GM12864 (cell line): Measurements from ENCODE around the gene MAGI2.

Experiments used
- DNase-seq: peaks from one replicate; pipeline ENCODE4 v3.0.0-alpha.2; 2011; ENCODE audit warnings: low read depth
- H3K4me3 ChIP-seq: 2 replicates; pipeline ENCODE4 v1.5.1; 2011; ENCODE audit warnings: mild to moderate bottlenecking, low read depth, low read length, control low read depth
- TF ChIP-seq, protein P1 (sequence below): IDR thresholded peaks from 2 replicates; pipeline ENCODE4 v1.5.1; 2011; ENCODE audit warnings: low read depth, mild to moderate bottlenecking, moderate library complexity, low read length, control low read depth, inconsistent platforms; ENCODE audit errors: missing control alignments

MAGI2 gene

DNA sequence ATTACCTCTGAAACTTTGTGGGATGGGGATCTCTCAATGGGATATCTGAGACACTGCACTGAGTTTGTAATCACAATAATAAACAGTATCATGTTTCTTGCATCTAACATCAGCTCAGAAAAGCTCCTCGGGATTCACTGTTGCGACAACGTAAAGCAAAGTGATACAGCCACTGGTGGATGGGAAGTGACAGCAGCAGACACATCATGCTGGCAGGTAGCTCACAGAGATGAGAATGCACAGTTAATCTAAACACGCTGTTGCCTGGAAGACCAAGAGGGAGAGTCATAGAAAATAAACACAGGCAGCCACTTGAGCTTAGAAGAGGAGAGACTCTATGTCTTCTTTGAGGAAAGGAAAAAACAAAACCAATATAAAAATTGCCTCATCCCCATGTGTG, 513.8 kb downstream of the MAGI2 start:
- H3K4me3 ChIP-seq = no peak overlapping the region
- TF ChIP-seq, protein P1, sequence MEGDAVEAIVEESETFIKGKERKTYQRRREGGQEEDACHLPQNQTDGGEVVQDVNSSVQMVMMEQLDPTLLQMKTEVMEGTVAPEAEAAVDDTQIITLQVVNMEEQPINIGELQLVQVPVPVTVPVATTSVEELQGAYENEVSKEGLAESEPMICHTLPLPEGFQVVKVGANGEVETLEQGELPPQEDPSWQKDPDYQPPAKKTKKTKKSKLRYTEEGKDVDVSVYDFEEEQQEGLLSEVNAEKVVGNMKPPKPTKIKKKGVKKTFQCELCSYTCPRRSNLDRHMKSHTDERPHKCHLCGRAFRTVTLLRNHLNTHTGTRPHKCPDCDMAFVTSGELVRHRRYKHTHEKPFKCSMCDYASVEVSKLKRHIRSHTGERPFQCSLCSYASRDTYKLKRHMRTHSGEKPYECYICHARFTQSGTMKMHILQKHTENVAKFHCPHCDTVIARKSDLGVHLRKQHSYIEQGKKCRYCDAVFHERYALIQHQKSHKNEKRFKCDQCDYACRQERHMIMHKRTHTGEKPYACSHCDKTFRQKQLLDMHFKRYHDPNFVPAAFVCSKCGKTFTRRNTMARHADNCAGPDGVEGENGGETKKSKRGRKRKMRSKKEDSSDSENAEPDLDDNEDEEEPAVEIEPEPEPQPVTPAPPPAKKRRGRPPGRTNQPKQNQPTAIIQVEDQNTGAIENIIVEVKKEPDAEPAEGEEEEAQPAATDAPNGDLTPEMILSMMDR = no peak
- DNase-seq = no peak

DNA sequence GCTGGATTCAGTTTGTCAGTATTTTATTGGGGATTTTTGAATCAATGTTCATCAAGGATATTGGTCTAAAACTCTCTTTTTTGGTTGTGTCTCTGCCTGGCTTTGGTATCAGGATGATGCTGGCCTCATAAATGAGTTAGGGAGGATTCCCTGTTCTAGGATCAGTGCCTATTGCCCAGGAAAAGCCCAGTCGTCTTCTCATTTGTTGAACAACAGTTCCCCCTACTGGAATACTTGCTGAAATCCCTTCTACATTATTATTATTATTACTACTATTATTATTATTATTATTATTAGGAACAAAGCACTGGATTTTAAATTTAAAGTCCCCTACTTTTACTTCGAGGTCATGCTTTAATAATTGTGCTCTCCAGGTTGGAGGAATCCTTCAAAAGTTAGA, 528.9 kb downstream of the MAGI2 start:
- H3K4me3 ChIP-seq = no peak overlapping the region
- DNase-seq = no peak
- TF ChIP-seq, protein P1 = peak; percentile 20

DNA sequence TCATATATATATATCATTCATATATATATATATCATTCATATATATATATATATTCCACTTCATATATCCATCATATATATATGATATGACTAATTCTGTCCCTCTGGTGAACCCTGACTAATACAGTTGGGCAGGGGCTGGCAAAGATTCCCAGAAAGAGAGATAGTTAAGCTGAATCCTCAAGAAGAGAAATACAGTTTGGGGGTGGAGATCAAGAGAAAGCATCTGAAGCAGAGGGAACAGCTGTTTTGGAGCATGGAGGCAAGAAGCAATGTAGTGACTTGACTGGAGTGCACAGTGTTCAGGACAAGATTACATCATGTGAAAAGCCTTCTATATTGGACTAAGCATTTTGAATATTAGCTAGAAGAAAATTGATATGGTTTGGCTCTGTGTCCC, 540.7 kb downstream of the MAGI2 start:
- TF ChIP-seq, protein P1 = no peak
- no peak overlapping the region for H3K4me3 ChIP-seq
- DNase-seq = no peak

DNA sequence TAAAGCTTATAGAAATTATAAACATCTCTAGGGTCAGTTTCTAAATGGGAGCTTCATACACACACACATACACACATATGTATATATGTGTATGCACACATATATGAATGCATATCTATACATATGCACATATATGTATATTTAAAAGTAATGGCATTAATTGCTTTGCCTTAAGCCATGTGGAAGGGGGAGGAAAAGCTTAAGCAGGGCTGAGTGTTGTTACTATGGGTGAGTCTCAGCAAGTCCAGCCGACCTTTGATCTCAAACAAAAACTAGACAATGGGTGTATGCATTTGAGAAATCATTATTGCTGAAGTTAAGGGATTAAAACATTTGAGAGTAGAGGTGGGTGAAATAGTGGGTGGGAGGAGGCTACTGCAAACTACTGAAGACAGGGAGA, 546.7 kb downstream of the MAGI2 start:
- no peak for DNase-seq
- TF ChIP-seq, protein P1 = no peak
- H3K4me3 ChIP-seq = no peak overlapping the region

DNA sequence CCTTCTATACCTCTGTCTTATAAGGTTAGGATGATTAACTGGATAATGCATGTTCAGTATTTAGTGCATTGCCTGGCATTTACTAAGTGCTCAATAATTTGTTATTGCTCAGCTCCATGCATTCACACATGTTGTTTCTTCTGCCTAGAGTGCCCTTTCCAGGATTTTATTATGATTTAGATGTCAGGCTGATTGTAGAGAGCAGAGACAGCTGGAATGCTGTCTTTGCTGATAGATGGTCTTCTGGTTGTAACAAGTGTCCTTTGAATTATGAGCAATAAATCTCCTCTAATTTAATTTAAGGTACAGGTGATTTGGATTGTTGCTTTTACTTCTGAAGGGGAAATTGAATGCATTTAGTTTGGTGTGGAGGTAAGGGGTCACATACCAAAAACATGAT, 548.0 kb downstream of the MAGI2 start:
- TF ChIP-seq, protein P1 = no peak
- DNase-seq = no peak
- no peak overlapping the region for H3K4me3 ChIP-seq

DNA sequence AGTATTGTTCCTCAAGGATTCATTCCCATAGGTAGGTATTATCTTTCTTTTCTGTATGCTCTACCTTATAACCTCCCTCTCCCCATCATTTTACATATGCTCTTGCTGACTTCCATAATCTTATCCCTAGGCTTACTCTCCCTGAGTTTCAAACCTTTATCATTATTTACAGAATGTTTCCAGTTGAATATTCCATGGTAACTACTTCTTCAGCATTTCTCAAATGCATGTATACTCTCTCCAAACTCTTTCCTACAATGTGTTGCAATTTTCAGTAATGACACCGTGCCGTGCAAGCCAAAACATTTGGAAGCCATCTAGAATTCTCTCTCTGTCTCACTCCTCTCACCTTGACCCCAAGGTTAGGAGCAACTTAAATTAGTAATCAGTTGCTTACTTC, 548.5 kb downstream of the MAGI2 start:
- DNase-seq = no peak
- no peak overlapping the region for H3K4me3 ChIP-seq
- TF ChIP-seq, protein P1 = no peak

DNA sequence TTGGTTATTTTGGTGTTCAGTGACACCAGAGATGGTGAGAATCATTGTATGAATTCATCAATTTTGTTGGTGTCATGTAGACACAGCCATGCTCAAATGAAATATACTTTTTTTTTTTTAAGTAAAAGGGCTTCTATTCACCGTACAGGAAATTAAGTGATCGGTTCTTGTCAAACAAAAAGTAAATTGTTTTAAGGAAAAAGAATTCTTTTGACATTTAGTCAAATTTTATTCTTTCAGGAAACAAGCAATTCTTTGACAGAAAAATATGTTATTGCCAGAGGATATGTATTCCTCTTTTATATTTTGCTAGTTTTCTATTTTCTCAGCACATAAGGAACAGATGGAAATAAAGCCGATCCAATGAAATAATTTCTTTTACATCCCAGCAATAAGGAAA, 551.9 kb downstream of the MAGI2 start:
- H3K4me3 ChIP-seq = no peak overlapping the region
- TF ChIP-seq, protein P1 = no peak
- DNase-seq = no peak
